HG02763 (cell line): ENCODE data around the gene TBCD.

Experiments used
- ATAC-seq: cut with Tn5 transposase; IDR thresholded peaks from one replicate; pipeline ENCODE4 v1.9.1; 2021; ENCODE audit warnings: mild to moderate bottlenecking, moderate library complexity; ENCODE audit not compliant: unreplicated experiment

TBCD gene

GRCh38 chr17:82830249-82830661, 78.4 kb downstream of the TBCD start:
- no peak for ATAC-seq

GRCh38 chr17:82831041-82831817, 79.4 kb downstream of the TBCD start:
- no peak for ATAC-seq

GRCh38 chr17:82831818-82832200, 79.9 kb downstream of the TBCD start:
- ATAC-seq, result no peak

- no peak for ATAC-seq
Measured at GRCh38 chr17:82832411-82832810, 80.5 kb downstream of the TBCD start.

- no peak for ATAC-seq
Measured at GRCh38 chr17:82832881-82833475, 81.1 kb downstream of the TBCD start.

GRCh38 chr17:82835122-82835521, 83.3 kb downstream of the TBCD start:
- ATAC-seq, result no peak

GRCh38 chr17:82835766-82836512, 84.1 kb downstream of the TBCD start:
- ATAC-seq, result no peak

GRCh38 chr17:82836823-82837357, 85.0 kb downstream of the TBCD start:
- no peak for ATAC-seq

GRCh38 chr17:82837586-82838320, 85.9 kb downstream of the TBCD start:
- no peak for ATAC-seq

GRCh38 chr17:82838386-82839063, 86.7 kb downstream of the TBCD start:
- ATAC-seq, result no peak

- ATAC-seq, result no peak
Measured at GRCh38 chr17:82839617-82840292, 87.9 kb downstream of the TBCD start, which contains the start of gene ZNF750. Gene ZNF750, minus strand, starts transcription at chr17:82840022. Its CDS starts 7,568 bp downstream, at chr17:82832454.

- no peak for ATAC-seq
Measured at GRCh38 chr17:82840431-82840831, 88.6 kb downstream of the TBCD start.

- no peak for ATAC-seq
Measured at GRCh38 chr17:82841921-82842596, 90.2 kb downstream of the TBCD start.

- no peak for ATAC-seq
Measured at GRCh38 chr17:82843904-82844680, 92.2 kb downstream of the TBCD start.

- no peak for ATAC-seq
Measured at GRCh38 chr17:82844796-82845162, 92.9 kb downstream of the TBCD start.

- no peak for ATAC-seq
Measured at GRCh38 chr17:82845163-82845807, 93.4 kb downstream of the TBCD start.

GRCh38 chr17:82846061-82846691, 94.3 kb downstream of the TBCD start:
- ATAC-seq, result no peak
